Kidney (tissue), 14 donors: Measurements from ENCODE around the gene TANGO2. TPM values are rescaled to one million over a fixed set of nuclear protein-coding genes. Genes with fewer than 3 reads are reported as not detected.

Source experiments
- DNase-seq, 5 donors: peaks; one replicate each; pipeline ENCODE4 v3.0.0-alpha.2; 2013 to 2020
- FAIRE-seq: peaks from 2 replicates; lab custom pipeline; 2012; peaks lifted over from hg19 to GRCh38; lab: Jason Lieb, UNC
- H3K27ac ChIP-seq, 2 donors: one replicate each; pipeline ENCODE4 v1.7.0; 2013; ENCODE audit warnings: low read depth in 2 of 2, low read length in 2 of 2, inconsistent platforms in 1 of 2
- H3K27me3 ChIP-seq: one replicate; pipeline ENCODE4 v1.7.1; 2013; ENCODE audit warnings: low read length, inconsistent platforms; ENCODE audit not compliant: control insufficient read depth, insufficient read depth
- H3K36me3 ChIP-seq, 3 donors: one replicate each; pipeline versions ENCODE4 v1.7.0 to v1.7.1; 2013; ENCODE audit warnings: low read length in 3 of 3, control low read depth in 1 of 3, inconsistent platforms in 1 of 3; ENCODE audit not compliant: insufficient read depth in 3 of 3, control insufficient read depth in 2 of 3
- H3K4me1 ChIP-seq, 3 donors: one replicate each; pipeline versions ENCODE4 v1.7.0 to v1.7.1; 2013; ENCODE audit warnings: low read length in 3 of 3, inconsistent platforms in 1 of 3, low read depth in 1 of 3; ENCODE audit not compliant: control insufficient read depth in 2 of 3, insufficient read depth in 2 of 3
- H3K4me3 ChIP-seq, 3 donors: one replicate each; pipeline versions ENCODE4 v1.7.0 to v1.8.1; 2013; ENCODE audit warnings: low read length in 3 of 3, control low read depth in 1 of 3, inconsistent platforms in 1 of 3
- H3K9ac ChIP-seq, 3 donors: one replicate each; pipeline versions ENCODE4 v1.7.0 to v1.7.1; 2013; ENCODE audit warnings: low read length in 3 of 3, control low read depth in 1 of 3, inconsistent platforms in 1 of 3
- H3K9me3 ChIP-seq, 3 donors: one replicate each; pipeline versions ENCODE4 v1.7.0 to v1.7.1; 2013; ENCODE audit warnings: low read length in 3 of 3, control low read depth in 1 of 3, inconsistent platforms in 1 of 3; ENCODE audit not compliant: control insufficient read depth in 2 of 3, insufficient read depth in 1 of 3
- CTCF ChIP-seq: IDR thresholded peaks from 3 replicates; pipeline ENCODE4 v1.5.1; 2012; ENCODE audit warnings: mild to moderate bottlenecking, moderate library complexity, borderline replicate concordance; ENCODE audit not compliant: insufficient read depth; ENCODE audit errors: extremely low read depth
- intact Hi-C: fragments of 100-400 bp; cut with DNase I; formaldehyde crosslinking; loops from one replicate; pipeline ENCODE4 v1.11.1; 2022
- polyA plus RNA-seq: library from polyadenylated mRNA; stranded (reverse); fragments of 350-450 nt; fragmentation: Illumina TruSeq; extraction: RNeasy Lipid Tissue Mini Kit (QIAGEN cat#74804); gene quantifications from one replicate; pipeline ENCODE4 v1.2.3, GENCODE V29; 2014; ENCODE audit warnings: low read depth, low replicate concordance; ENCODE audit not compliant: insufficient read depth
- total RNA-seq: library from RNA; stranded (reverse); fragmentation: NEBNext Ultra II Directional; extraction: Animal tissue kit (Norgen Biotek cat#: 25700); gene quantifications from one replicate; pipeline ENCODE4 v1.2.1, GENCODE V29; 2021
- donor health status: control.
- donor health status: control.
- donor health status: control.
- donor health status: control.
- donor health status: control.
- donor health status: DM: yes; HTN: yes; CAD: no.
- donor health status: Normal renal cell carcinoma (clear cell type).

TANGO2 gene
- total and polyA plus RNA-seq, 2 donors from 2014 or later: 27.7 to 37.3 TPM

DNA sequence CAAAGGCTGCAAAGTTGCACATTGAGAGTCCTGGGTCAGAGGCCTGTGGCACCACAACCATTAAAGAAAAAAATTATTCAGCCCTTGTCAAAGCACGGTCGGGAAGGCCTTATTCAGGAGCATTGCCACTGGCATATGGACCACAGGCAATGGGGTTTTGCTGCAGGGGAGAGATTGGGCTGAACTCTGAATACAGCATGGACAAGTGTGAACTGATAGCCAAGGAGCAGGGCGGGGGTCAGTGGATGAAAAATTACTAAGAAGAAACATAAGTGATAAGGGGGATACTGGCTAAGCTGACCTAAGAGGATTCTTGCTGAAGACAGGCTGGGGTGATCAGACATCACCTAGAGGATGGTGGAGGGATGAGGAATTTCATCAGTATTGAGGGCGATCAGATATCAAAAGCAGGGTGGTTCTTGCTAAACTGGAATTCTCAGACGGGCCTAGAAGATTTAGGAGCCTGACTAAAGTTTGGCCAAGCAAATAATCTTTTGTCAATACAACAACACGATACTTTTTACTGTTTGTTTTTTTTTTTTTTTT, 55.8 kb downstream of the TANGO2 start:
- Histone ChIP-seq H3K27me3 (no peaks in the 10 kb centered on the region), H3K36me3 (no peaks in the 10 kb centered on the region), H3K4me3 (no peak overlapping the region), H3K9ac (no peak overlapping the region), H3K9me3 (no peaks in the 10 kb centered on the region), H3K4me1 (peaks cover 0 to 10% (median 3%) of the 10 kb centered on the region in 3 donors), H3K27ac (no peak overlapping the region)
- TF ChIP-seq CTCF: no peak
- intact Hi-C loops: no loop called here
- FAIRE-seq (no peak), DNase-seq (peak in 1 of 5 donors; percentile 12)

DNA sequence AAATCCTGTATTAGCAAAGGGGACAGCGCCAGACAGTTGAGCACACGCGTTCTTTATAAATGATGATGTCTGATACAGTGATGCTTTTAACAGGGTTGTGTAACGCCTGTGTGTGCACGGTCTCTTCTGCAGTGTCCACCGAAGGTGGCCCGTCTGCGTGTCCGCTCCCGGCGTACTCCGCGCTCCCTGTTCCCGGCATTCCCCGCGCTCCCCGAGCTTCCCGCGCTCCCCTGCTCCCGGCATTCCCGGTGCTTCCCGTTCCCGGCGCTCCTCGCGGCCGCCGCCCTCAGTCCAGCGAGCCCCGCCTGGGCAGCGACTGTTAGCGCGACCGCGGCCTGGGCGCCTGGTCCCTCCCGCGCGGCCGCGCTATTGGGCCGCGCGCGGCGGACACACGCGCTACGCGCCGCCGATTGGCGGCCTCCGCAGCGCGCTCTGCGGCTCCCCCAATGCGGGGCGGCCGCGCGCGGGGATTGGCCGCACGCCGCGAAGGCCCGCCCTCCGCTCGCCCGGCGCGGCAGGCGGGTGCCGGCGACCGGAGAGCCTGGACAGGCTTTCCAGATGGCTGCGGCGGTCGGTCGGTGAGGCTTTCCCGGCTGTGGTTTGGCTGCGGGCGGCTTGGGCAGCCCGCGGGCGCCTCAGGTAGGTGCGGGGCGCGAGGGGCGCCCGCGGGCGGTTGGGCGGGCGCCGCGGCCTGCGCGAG, 59.0 kb downstream of the TANGO2 start, which contains the start of gene DGCR8:
TSS of gene DGCR8 (plus strand) at position 497 of the 700 bp plus-strand sequence. CDS start 5,723 bp downstream, outside the sequence.
- Histone ChIP-seq H3K9ac (peak within 1 kb of the TSS; percentile 76 to 98 (median 82)), H3K9me3 (no peaks in the 10 kb centered on the region), H3K27ac (peak within 1 kb of the TSS; percentile 39 to 75), H3K4me3 (peak within 1 kb of the TSS; percentile 89 to 98 (median 92)), H3K27me3 (no peaks in the 10 kb centered on the region), H3K4me1 (peaks cover 0 to 30% (median 21%) of the 10 kb centered on the region in 3 donors), H3K36me3 (no peaks in the 10 kb centered on the region)
- FAIRE-seq (no peak), DNase-seq (peak; percentile 96 to 99 (median 97))
- intact Hi-C loops: no loop called here
- TF ChIP-seq CTCF: no peak

- Histone ChIP-seq H3K36me3 (no peaks in the 10 kb centered on the region), H3K9ac (peak overlapping the region; percentile 68 to 98 (median 82)), H3K9me3 (no peaks in the 10 kb centered on the region), H3K27me3 (no peaks in the 10 kb centered on the region), H3K4me3 (peak overlapping the region; percentile 75 to 98 (median 92)), H3K27ac (peak overlapping the region; percentile 39 to 75), H3K4me1 (peaks cover 0 to 30% (median 22%) of the 10 kb centered on the region in 3 donors)
- intact Hi-C loops: no loop called here
- peak in 4 of 5 donors; percentile 60 to 88 (median 82) for DNase-seq
- no peak for TF ChIP-seq CTCF
- FAIRE-seq: no peak
These were observed 59.5 kb downstream of the TANGO2 start for GRCh38 chr22:20080445-20080775.
